Uterus (tissue), 2 donors: ENCODE results near the gene TRIM14.

Source experiments
- POLR2A ChIP-seq, 2 donors: fragments of 450-650 bp; IDR thresholded peaks; one replicate each; pipeline ENCODE4 v1.6.1; 2016; ENCODE audit warnings: antibody characterized with exemption in 2 of 2, mild to moderate bottlenecking in 1 of 2, moderate library complexity in 1 of 2
- TF ChIP-seq, protein P1 (sequence below), 4 experiments: fragments of 200-600 bp in 2 of 4; fragments of 450-650 bp in 2 of 4; sonication (generic) in 2 of 4; IDR thresholded peaks; one replicate each; pipeline ENCODE4 v1.5.1; 2016 to 2019; ENCODE audit warnings: antibody characterized with exemption in 4 of 4, mild to moderate bottlenecking in 2 of 4, moderate library complexity in 1 of 4

- TF ChIP-seq, protein P1, sequence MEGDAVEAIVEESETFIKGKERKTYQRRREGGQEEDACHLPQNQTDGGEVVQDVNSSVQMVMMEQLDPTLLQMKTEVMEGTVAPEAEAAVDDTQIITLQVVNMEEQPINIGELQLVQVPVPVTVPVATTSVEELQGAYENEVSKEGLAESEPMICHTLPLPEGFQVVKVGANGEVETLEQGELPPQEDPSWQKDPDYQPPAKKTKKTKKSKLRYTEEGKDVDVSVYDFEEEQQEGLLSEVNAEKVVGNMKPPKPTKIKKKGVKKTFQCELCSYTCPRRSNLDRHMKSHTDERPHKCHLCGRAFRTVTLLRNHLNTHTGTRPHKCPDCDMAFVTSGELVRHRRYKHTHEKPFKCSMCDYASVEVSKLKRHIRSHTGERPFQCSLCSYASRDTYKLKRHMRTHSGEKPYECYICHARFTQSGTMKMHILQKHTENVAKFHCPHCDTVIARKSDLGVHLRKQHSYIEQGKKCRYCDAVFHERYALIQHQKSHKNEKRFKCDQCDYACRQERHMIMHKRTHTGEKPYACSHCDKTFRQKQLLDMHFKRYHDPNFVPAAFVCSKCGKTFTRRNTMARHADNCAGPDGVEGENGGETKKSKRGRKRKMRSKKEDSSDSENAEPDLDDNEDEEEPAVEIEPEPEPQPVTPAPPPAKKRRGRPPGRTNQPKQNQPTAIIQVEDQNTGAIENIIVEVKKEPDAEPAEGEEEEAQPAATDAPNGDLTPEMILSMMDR (IDR thresholded peaks at IDR 0.05): peak; percentile 77 to 85 (median 84)
- TF ChIP-seq POLR2A (IDR thresholded peaks at IDR 0.05): no peak
Observed at GRCh38 chr9:98034593-98035546, 84.2 kb downstream of the TRIM14 start.
